Amniotic epithelial cell (primary cell): ENCODE results near the gene BARD1.
A peak's percentile ranks its signal among the peaks of the same experiment; 100 is the strongest.
"Not testable (repeated sequence)": the region's sequence is repeated elsewhere in the genome, so short reads cannot be mapped to it uniquely, and the experiment has no call there.

ENCODE experiments used
- DNase-seq: peaks from one replicate; pipeline ENCODE4 v3.0.0-alpha.2; 2010; ENCODE audit warnings: low read depth

BARD1 gene

GRCh38 chr2:214765180-214765579 lies 44.3 kb downstream of the BARD1 start:
- no peak for DNase-seq

GRCh38 chr2:214753455-214753854 lies 56.0 kb downstream of the BARD1 start:
- DNase-seq = no peak

GRCh38 chr2:214750529-214750928 lies 59.0 kb downstream of the BARD1 start:
- DNase-seq = no peak

GRCh38 chr2:214747992-214748391 lies 61.5 kb downstream of the BARD1 start:
- no peak for DNase-seq

GRCh38 chr2:214742119-214742518 lies 67.4 kb downstream of the BARD1 start:
- DNase-seq = no peak

GRCh38 chr2:214740867-214741395 lies 68.6 kb downstream of the BARD1 start:
- DNase-seq = no peak

GRCh38 chr2:214737188-214737587 lies 72.3 kb downstream of the BARD1 start:
- no peak for DNase-seq

GRCh38 chr2:214730800-214731407 lies 78.6 kb downstream of the BARD1 start:
- DNase-seq = peak; percentile 14

- DNase-seq = peak; percentile 8
These were observed 79.2 kb downstream of the BARD1 start for GRCh38 chr2:214730248-214730647.

GRCh38 chr2:214724741-214725140 lies 84.7 kb downstream of the BARD1 start:
- no peak for DNase-seq

GRCh38 chr2:214717837-214718236 lies 91.6 kb downstream of the BARD1 start:
- DNase-seq = not testable (repeated sequence)

- no peak for DNase-seq
These were observed 92.5 kb downstream of the BARD1 start for GRCh38 chr2:214716811-214717560.

- DNase-seq = no peak
These were observed 94.5 kb downstream of the BARD1 start for GRCh38 chr2:214715025-214715424.

- no peak for DNase-seq
These were observed 96.2 kb downstream of the BARD1 start for GRCh38 chr2:214713080-214713830.

GRCh38 chr2:214710729-214711128 lies 98.8 kb downstream of the BARD1 start:
- DNase-seq = no peak

- peak; percentile 30 for DNase-seq
These were observed 102.5 kb downstream of the BARD1 start for GRCh38 chr2:214706986-214707385.

GRCh38 chr2:214699236-214699635 lies 110.2 kb downstream of the BARD1 start:
- DNase-seq = no peak

GRCh38 chr2:214696681-214697080 lies 112.8 kb downstream of the BARD1 start:
- no peak for DNase-seq

GRCh38 chr2:214695789-214696188 lies 113.7 kb downstream of the BARD1 start:
- DNase-seq = no peak

GRCh38 chr2:214683557-214683956 lies 125.9 kb downstream of the BARD1 start:
- not testable (repeated sequence) for DNase-seq

GRCh38 chr2:214679736-214680135 lies 129.7 kb downstream of the BARD1 start:
- no peak for DNase-seq

- no peak for DNase-seq
These were observed 132.9 kb downstream of the BARD1 start for GRCh38 chr2:214676421-214677089.
